BJ (cell line): ENCODE data around the gene PTBP1. TPM values are rescaled to one million over a fixed set of nuclear protein-coding genes. Genes with fewer than 3 reads are reported as not detected.

Source experiments
- CTCF ChIA-PET: fragments of 350-600 bp; formaldehyde crosslinking; extraction: SDS; loops from one replicate; lab custom pipeline; 2021; ENCODE audit warnings: antibody characterized with exemption, inconsistent platforms; lab: Yijun Ruan, JAX
- POLR2A ChIA-PET: fragments of 300-600 bp; sonication (Branson Sonifier 250); formaldehyde crosslinking; extraction: SDS; loops from one replicate; lab custom pipeline; 2021; ENCODE audit warnings: antibody characterized with exemption; lab: Charles Lee
- DNase-seq: peaks from one replicate; pipeline ENCODE4 v3.0.0-alpha.2; 2011; ENCODE audit warnings: low read depth
- H3K27me3 ChIP-seq: 2 replicates; pipeline ENCODE4 v1.6.0; 2011; ENCODE audit warnings: low read length; ENCODE audit not compliant: control insufficient read depth, insufficient read depth
- H3K36me3 ChIP-seq: 2 replicates; pipeline ENCODE4 v1.5.1; 2011; ENCODE audit warnings: low read length; ENCODE audit not compliant: control insufficient read depth, insufficient read depth
- H3K4me3 ChIP-seq: 2 replicates; pipeline ENCODE4 v1.5.1; 2011; ENCODE audit warnings: low read depth, mild to moderate bottlenecking, control low read depth, low read length
- CTCF ChIP-seq: IDR thresholded peaks from 2 replicates; pipeline ENCODE4 v1.5.1; 2011; ENCODE audit warnings: low read depth, mild to moderate bottlenecking, control low read depth, inconsistent platforms, low read length, moderate library complexity; ENCODE audit not compliant: insufficient read depth
- polyA plus RNA-seq: library from polyadenylated mRNA; depleted of rRNA; stranded (reverse); fragments of >200 nt; gene quantifications from 2 replicates; pipeline ENCODE4 v1.2.3, GENCODE V29; 2011

Gene PTBP1
- polyA plus RNA-seq, 1 experiment, result 328 TPM

GRCh38 chr19:756821-757688, 40.2 kb upstream of the PTBP1 start:
- TF ChIP-seq CTCF, result no peak
- ChIA-PET POLR2A (no interaction called here), CTCF (no interaction called here)
- Histone ChIP-seq H3K27me3 (no peaks in the 10 kb centered on the region), H3K4me3 (no peak overlapping the region), H3K36me3 (no peaks in the 10 kb centered on the region)
- DNase-seq, result no peak

DNA sequence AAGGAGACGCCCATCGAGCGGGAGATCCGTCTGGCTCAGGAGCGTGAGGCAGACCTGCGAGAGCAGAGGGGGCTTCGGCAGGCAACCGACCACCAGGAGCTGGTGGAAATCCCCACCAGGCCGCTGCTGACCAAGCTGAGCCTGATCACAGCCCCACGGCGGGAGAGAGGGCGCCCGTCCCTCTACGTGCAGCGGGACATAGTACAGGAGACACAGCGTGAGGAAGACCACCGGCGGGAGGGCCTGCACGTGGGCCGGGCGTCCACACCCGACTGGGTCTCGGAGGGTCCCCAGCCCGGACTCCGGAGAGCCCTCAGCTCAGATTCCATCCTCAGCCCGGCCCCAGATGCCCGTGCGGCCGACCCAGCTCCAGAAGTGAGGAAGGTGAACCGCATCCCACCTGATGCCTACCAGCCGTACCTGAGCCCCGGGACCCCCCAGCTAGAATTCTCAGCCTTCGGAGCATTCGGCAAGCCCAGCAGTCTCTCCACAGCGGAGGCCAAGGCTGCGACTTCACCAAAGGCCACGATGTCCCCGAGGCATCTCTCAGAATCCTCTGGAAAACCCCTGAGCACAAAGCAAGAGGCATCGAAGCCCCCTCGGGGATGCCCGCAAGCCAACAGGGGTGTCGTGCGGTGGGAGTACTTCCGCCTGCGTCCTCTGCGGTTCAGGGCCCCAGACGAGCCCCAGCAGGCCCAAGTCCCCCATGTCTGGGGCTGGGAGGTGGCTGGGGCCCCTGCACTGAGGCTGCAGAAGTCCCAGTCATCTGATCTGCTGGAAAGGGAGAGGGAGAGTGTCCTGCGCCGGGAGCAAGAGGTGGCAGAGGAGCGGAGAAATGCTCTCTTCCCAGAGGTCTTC, 39.2 kb upstream of the PTBP1 start:
- CTCF ChIA-PET, result no interaction called here
- Histone ChIP-seq H3K36me3 (no peaks in the 10 kb centered on the region), H3K27me3 (no peaks in the 10 kb centered on the region), H3K4me3 (no peak overlapping the region)
- no peak for DNase-seq
- POLR2A ChIA-PET, result no interaction called here
- TF ChIP-seq CTCF, result no peak

DNA sequence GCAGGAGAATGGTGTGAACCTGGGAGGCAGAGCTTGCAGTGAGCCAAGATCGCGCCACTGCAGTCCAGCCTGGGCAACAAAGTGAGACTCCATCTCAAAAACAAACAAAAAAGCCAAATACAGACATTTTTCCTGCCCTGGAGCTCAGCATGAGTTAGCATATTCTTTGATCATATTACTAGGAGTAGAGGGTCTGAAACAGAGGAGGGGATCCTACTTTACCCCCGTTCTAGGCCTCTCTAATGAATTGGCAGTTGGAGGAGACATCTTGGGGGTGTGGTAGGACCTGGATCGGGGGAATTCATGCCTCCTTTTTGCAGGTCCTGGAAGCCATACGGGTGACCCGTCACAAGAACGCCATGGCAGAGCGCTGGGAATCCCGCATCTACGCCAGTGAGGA, 34.1 kb upstream of the PTBP1 start:
- no peak for DNase-seq
- ChIA-PET POLR2A (no interaction called here), CTCF (interaction anchor here (1.4 kb wide), 1 partner anchor 10 kb away, joined by 4 read pairs; no protein-coding TSS in a partner anchor)
- TF ChIP-seq CTCF, result no peak
- Histone ChIP-seq H3K27me3 (no peaks in the 10 kb centered on the region), H3K4me3 (no peak overlapping the region), H3K36me3 (no peaks in the 10 kb centered on the region)

- CTCF ChIA-PET, result interaction anchor here (1.4 kb wide), 1 partner anchor 10 kb away, joined by 4 read pairs; no protein-coding TSS in a partner anchor
- no peaks in the 10 kb centered on the region for H3K27me3 ChIP-seq
- POLR2A ChIA-PET, result no interaction called here
- TF ChIP-seq CTCF, result no peak
- DNase-seq, result no peak
- H3K36me3 ChIP-seq, result no peaks in the 10 kb centered on the region
- H3K4me3 ChIP-seq, result no peak overlapping the region
Measured at GRCh38 chr19:763869-764268, 33.4 kb upstream of the PTBP1 start.

GRCh38 chr19:764301-764700, 33.0 kb upstream of the PTBP1 start:
- ChIA-PET CTCF (interaction anchor here (1.4 kb wide), 1 partner anchor 11 kb away, joined by 4 read pairs; no protein-coding TSS in a partner anchor), POLR2A (no interaction called here)
- TF ChIP-seq CTCF, result no peak
- Histone ChIP-seq H3K27me3 (no peaks in the 10 kb centered on the region), H3K4me3 (no peak overlapping the region), H3K36me3 (no peaks in the 10 kb centered on the region)
- DNase-seq, result no peak
